Tibial artery (tissue), 4 donors: ENCODE measurements around the gene SCG3.

Experiments
- DNase-seq, 2 donors: peaks; one replicate each; pipeline ENCODE4 v3.0.0-alpha.2; 2019
- H3K27ac ChIP-seq, 2 donors: fragments of 200-600 bp; sonication (generic) in 1 of 2; 1 replicate in 1 of 2; 2 replicates in 1 of 2; pipeline ENCODE4 v1.5.1; 2018 to 2019; ENCODE audit warnings: mild to moderate bottlenecking in 1 of 2
- H3K27me3 ChIP-seq, 2 donors: fragments of 200-600 bp; sonication (generic) in 1 of 2; one replicate each; pipeline versions ENCODE4 v1.5.1 to v1.6.0; 2016 to 2019
- H3K36me3 ChIP-seq, 3 donors: fragments of 200-600 bp; sonication (generic) in 2 of 3; one replicate each; pipeline ENCODE4 v1.5.1; 2016 to 2019; ENCODE audit warnings: mild to moderate bottlenecking in 2 of 3
- H3K4me1 ChIP-seq, 4 donors: fragments of 200-600 bp; sonication (generic) in 2 of 4; 1 replicate in 3 of 4; 2 replicates in 1 of 4; pipeline ENCODE4 v1.5.1; 2016 to 2019
- H3K4me3 ChIP-seq, 2 donors: fragments of 200-600 bp; sonication (generic) in 1 of 2; 1 replicate in 1 of 2; 2 replicates in 1 of 2; pipeline ENCODE4 v1.5.1; 2018 to 2019; ENCODE audit warnings: mild to moderate bottlenecking in 2 of 2
- H3K9me3 ChIP-seq, 3 donors: fragments of 200-600 bp; sonication (generic) in 1 of 3; one replicate each; pipeline ENCODE4 v1.5.1; 2016 to 2019
- intact Hi-C: fragments of 100-400 bp; cut with DNase I; formaldehyde crosslinking; loops from one replicate; pipeline ENCODE4 v1.15.0; 2023; ENCODE audit warnings: low total_unique reads
- TF ChIP-seq, protein P1 (sequence below), 2 experiments: fragments of 200-600 bp in 1 of 2; fragments of 450-650 bp in 1 of 2; IDR thresholded peaks; one replicate each; pipeline ENCODE4 v1.5.1; 2017 to 2019; ENCODE audit warnings: antibody characterized with exemption in 2 of 2, mild to moderate bottlenecking in 1 of 2, moderate library complexity in 1 of 2

SCG3 gene

GRCh38 chr15:51749307-51749706 is 68.0 kb downstream of the SCG3 start:
- Histone ChIP-seq H3K27me3 (no peaks in the 10 kb centered on the region), H3K36me3 (no peaks in the 10 kb centered on the region), H3K4me3 (no peak overlapping the region), H3K9me3 (no peaks in the 10 kb centered on the region), H3K27ac (no peak overlapping the region), H3K4me1 (peaks cover 0 to 14% (median 5%) of the 10 kb centered on the region in 4 donors)
- intact Hi-C loops: no loop called here
- DNase-seq: no peak
- TF ChIP-seq, protein P1, sequence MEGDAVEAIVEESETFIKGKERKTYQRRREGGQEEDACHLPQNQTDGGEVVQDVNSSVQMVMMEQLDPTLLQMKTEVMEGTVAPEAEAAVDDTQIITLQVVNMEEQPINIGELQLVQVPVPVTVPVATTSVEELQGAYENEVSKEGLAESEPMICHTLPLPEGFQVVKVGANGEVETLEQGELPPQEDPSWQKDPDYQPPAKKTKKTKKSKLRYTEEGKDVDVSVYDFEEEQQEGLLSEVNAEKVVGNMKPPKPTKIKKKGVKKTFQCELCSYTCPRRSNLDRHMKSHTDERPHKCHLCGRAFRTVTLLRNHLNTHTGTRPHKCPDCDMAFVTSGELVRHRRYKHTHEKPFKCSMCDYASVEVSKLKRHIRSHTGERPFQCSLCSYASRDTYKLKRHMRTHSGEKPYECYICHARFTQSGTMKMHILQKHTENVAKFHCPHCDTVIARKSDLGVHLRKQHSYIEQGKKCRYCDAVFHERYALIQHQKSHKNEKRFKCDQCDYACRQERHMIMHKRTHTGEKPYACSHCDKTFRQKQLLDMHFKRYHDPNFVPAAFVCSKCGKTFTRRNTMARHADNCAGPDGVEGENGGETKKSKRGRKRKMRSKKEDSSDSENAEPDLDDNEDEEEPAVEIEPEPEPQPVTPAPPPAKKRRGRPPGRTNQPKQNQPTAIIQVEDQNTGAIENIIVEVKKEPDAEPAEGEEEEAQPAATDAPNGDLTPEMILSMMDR (IDR thresholded peaks at IDR 0.05): no peak

DNA sequence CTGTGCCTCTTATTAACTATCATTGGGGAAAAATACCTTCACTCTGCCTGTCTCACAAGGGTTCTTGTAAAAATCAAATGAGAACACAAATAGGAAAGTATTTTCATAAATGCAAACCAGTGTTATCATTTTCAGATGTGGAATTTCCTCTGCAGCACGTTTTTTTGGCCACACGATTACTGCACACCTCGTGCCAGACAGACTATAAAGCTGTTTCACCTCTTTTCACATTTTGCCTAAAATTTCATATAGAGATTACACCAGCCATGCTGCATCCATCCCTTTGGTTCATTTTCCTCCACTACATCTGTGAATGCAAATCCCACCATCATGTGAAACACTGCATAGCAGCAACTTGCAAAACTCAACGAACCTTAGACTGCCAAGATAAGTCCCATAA is 68.9 kb downstream of the SCG3 start:
- TF ChIP-seq, protein P1 (IDR thresholded peaks at IDR 0.05): no peak
- no peaks in the 10 kb centered on the region for H3K9me3 ChIP-seq
- no peak overlapping the region for H3K27ac ChIP-seq
- peaks cover 0 to 14% (median 5%) of the 10 kb centered on the region in 4 donors for H3K4me1 ChIP-seq
- no peaks in the 10 kb centered on the region for H3K36me3 ChIP-seq
- DNase-seq: no peak
- no peak overlapping the region for H3K4me3 ChIP-seq
- intact Hi-C loops: no loop called here
- H3K27me3 ChIP-seq: no peaks in the 10 kb centered on the region

DNA sequence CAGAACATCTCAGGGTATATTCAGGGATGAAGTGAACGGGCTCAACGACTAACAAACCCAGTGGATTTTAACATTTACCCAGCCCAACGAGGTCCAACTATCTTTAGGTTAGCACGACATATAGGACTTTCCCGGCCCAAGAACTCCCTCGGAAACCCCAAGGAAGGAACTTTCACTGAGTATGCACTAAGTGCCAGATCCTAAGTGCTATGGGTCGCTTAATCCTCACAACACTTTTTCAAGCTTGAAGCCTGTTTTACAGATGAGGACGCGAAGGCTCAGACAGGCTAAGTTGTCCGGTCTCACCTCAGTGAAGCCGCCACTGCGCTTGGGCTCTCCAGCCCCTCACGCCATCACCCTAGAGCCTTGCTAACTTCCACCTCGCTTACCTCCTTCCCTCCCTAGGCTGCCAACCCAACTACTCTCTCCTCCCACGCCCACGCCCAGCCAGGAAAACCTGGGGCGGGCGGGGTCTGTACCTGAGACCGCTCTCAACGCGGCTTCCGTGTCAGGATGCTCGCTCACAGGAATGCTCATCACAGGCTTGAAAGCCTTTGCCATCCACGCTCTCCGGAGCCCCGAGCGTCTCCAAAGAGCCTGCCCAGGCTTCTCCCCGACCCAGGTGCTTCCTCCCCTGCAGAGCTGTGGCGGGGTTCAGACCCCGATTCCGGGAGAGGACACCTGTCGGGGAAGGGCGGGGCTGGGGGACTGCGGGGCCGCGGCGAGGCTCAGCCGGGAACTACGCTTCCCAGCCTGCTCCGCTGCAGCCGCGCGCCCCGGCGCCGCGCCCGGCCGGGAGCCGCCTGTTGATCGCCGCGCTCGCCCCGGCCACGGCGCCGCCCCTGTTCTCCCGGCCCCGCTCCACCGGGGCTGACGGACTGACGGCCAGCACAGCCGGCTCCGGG is 69.7 kb downstream of the SCG3 start, which contains the start of gene TMOD2:
Gene TMOD2, plus strand, starts transcription at position 806 of the 905 bp plus-strand sequence. CDS start 14,845 bp downstream, outside the sequence.
- Histone ChIP-seq H3K4me1 (peaks cover 0 to 14% (median 5%) of the 10 kb centered on the region in 4 donors), H3K27ac (peak within 1 kb of the TSS; percentile 43 to 63), H3K4me3 (peak within 1 kb of the TSS; percentile 71 to 79), H3K36me3 (no peaks in the 10 kb centered on the region), H3K9me3 (no peaks in the 10 kb centered on the region), H3K27me3 (no peaks in the 10 kb centered on the region)
- TF ChIP-seq, protein P1 (IDR thresholded peaks at IDR 0.05): no peak
- DNase-seq: peak in 1 of 2 donors; percentile 71
- intact Hi-C loops: no loop called here

DNA sequence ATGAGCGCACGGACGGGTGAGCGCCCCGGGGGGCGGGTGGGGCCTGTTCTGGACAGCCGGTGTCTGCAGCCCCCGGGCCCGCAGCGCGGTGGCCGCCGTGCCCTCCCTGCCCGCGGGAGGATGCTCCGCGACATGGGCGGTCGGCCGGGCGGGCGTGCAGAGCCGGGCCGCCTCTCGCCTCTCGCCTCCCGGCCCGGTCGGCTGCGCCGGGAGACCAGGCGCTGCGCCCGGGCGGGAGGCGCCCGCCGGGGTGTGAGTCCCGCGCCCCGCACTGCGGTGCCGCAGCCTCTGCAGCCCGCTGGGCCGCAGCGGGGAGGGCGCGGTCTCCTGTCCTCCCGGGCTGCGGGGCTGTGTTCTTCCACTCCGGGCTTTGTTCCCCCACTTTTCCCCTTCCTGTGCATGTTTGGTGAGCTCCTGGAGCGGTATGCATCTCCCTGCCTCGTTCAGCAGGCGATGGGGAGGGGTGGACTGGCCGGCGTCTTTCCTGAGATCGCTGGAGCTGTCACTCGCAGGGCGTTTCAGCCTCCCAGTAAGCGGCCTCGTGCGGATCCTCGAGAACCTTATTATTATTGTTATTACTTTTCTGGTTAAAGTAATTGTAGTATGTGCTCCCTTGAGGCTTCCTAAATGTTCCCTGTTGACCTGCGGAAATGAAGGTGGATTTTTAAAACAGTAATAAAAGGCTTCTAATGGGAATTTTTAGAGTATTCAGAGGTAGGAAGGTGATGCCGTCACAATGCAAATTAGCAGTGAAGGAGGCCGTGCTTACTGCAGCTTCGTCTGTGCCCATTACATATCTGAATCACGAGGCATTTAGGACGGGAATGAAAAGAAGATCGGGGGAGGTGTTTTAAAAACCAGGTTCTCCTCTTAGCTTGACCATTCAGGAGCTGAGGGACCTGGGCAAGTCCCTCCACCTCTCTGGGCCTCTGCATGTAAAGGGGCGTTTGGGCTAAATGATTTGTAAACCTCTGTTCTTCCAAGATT is 70.7 kb downstream of the SCG3 start:
- Histone ChIP-seq H3K4me1 (peaks cover 0 to 14% (median 5%) of the 10 kb centered on the region in 4 donors), H3K27ac (peak overlapping the region; percentile 43 to 63), H3K36me3 (no peaks in the 10 kb centered on the region), H3K27me3 (no peaks in the 10 kb centered on the region), H3K9me3 (no peaks in the 10 kb centered on the region), H3K4me3 (peak overlapping the region; percentile 71 to 79)
- intact Hi-C loops: no loop called here
- TF ChIP-seq, protein P1 (IDR thresholded peaks at IDR 0.05): no peak
- DNase-seq: no peak

GRCh38 chr15:51752888-51753287 is 71.6 kb downstream of the SCG3 start:
- TF ChIP-seq, protein P1 (IDR thresholded peaks at IDR 0.05): no peak
- intact Hi-C loops: no loop called here
- H3K9me3 ChIP-seq: no peaks in the 10 kb centered on the region
- no peak overlapping the region for H3K27ac ChIP-seq
- H3K4me3 ChIP-seq: no peak overlapping the region
- no peak for DNase-seq
- peaks cover 0 to 14% (median 5%) of the 10 kb centered on the region in 4 donors for H3K4me1 ChIP-seq
- H3K36me3 ChIP-seq: no peaks in the 10 kb centered on the region
- no peaks in the 10 kb centered on the region for H3K27me3 ChIP-seq
